PC-3 (cell line): Measurements from ENCODE around the gene CLK2.

ENCODE experiments used
- CTCF ChIP-seq: fragments of 300-600 bp; sonication (generic); conservative IDR thresholded peaks from 2 replicates; pipeline ENCODE4 v1.5.1; 2017; ENCODE audit warnings: antibody characterized with exemption, low read depth, mild to moderate bottlenecking, low read length
- EZH2 ChIP-seq: fragments of 300-600 bp; sonication (generic); IDR thresholded peaks from one replicate; pipeline ENCODE4 v1.6.1; 2017; ENCODE audit warnings: antibody characterized with exemption, mild to moderate bottlenecking, low read length; ENCODE audit not compliant: unreplicated experiment

DNA sequence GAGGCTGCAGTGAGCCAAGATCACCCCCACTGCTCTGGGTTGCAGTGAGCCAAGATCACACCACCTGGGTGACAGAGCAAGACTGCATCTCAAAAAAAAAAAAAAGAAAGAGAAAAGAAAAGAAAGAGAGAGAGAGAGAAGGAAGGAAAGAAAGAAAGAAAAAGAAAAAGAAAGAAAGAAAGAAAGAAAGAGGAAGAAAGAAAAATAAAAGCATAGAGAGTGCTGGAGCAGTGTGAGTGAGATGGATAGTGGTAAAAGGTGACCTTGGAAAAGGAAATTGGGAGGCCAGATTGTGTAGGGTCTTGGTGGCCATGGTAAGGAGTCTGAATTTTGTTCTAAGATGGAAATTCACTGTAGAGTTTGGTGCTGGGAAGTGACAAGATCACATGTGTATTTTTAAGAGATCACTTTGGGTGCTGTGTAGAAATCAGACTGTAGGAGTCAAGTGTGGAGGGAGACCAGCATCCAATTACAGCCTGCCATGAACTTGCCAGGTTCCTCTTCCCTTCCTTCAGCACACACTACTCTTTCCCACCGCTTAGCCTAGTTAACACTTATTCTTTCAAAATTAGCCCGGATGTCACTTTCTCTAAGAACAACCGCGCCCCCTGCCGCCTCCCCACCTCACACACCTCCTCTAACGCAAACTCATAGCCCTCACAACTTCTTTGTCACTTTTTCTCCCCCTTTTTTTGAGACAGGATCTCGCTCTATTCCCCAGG, 47.0 kb downstream of the CLK2 start:
- TF ChIP-seq CTCF (peak; percentile 75), EZH2 (no peak)
